A549 (cell line): ENCODE results near the gene NMB. TPM values are rescaled to one million over a fixed set of nuclear protein-coding genes. Genes with fewer than 3 reads are reported as not detected.

Experiments used
- ATAC-seq, 2 experiments: fragments of 200-7000 bp in 1 of 2; fragments of >200 bp in 1 of 2; cut with Nextera tagmentation in 1 of 2; cut with Tn5 transposase in 1 of 2; 3 replicates each; pipeline versions ENCODE4 v1.8.0 to v1.9.1; 2018 to 2020; ENCODE audit warnings: mild to moderate bottlenecking in 1 of 2, moderate library complexity in 1 of 2
- CTCF ChIA-PET: fragments of 300-600 bp; sonication (Branson Sonifier 250); formaldehyde crosslinking; extraction: SDS; loops from one replicate; lab custom pipeline; 2021; ENCODE audit warnings: antibody characterized with exemption, inconsistent platforms; lab: Yijun Ruan, JAX
- POLR2A ChIA-PET: fragments of 350-600 bp; formaldehyde crosslinking; extraction: SDS; loops from one replicate; lab custom pipeline; 2021; ENCODE audit warnings: antibody characterized with exemption, inconsistent platforms; lab: Yijun Ruan, JAX
- DNase-seq, 2 experiments: peaks; one replicate each; pipeline versions ENCODE4 v3.0.0 to v3.0.0-alpha.2; 2011 to 2016; ENCODE audit warnings: low read depth in 1 of 2, low spot score in 1 of 2
- FAIRE-seq: peaks from 2 replicates; lab custom pipeline; 2011; peaks lifted over from hg19 to GRCh38; lab: Jason Lieb, UNC
- H3K27ac ChIP-seq, 2 experiments: fragments of >200 bp; sonication (Bioruptor Twin); formaldehyde crosslinking; 3 replicates each; pipeline ENCODE4 v1.5.1; 2016 to 2017
- H3K4me1 ChIP-seq: fragments of >200 bp; sonication (Bioruptor Twin); formaldehyde crosslinking; 3 replicates; pipeline ENCODE4 v1.6.1; 2016
- H3K4me2 ChIP-seq: fragments of >200 bp; sonication (Bioruptor Twin); formaldehyde crosslinking; 3 replicates; pipeline ENCODE4 v1.6.1; 2016
- H3K4me3 ChIP-seq: fragments of >200 bp; sonication (Bioruptor Twin); formaldehyde crosslinking; 3 replicates; pipeline ENCODE4 v1.5.1; 2016
- H3K9me3 ChIP-seq: fragments of >200 bp; sonication (Bioruptor Twin); formaldehyde crosslinking; 3 replicates; pipeline ENCODE4 v1.6.1; 2016
- CBX8 ChIP-seq: fragments of 200-600 bp; sonication (generic); IDR thresholded peaks from 2 replicates; pipeline ENCODE4 v1.6.1; 2016
- CHD2 ChIP-seq: fragments of 150-350 bp; IDR thresholded peaks from 2 replicates; pipeline ENCODE4 v1.6.1; 2014; ENCODE audit warnings: low read length; ENCODE audit not compliant: partially characterized antibody
- ESRRA ChIP-seq: fragments of 150-350 bp; IDR thresholded peaks from 2 replicates; pipeline ENCODE4 v1.6.1; 2014; ENCODE audit warnings: mild to moderate bottlenecking, low read length, borderline replicate concordance
- HDAC2 ChIP-seq: fragments of 200-600 bp; sonication (generic); IDR thresholded peaks from 2 replicates; pipeline ENCODE4 v1.6.1; 2016
- HEYL ChIP-seq: fragments of 250-450 bp; sonication (Bioruptor Pico); IDR thresholded peaks from 2 replicates; pipeline ENCODE4 v1.8.0; 2021; ENCODE audit warnings: mild to moderate bottlenecking, moderate library complexity
- JUN ChIP-seq, 2 experiments: fragments of >200 bp; sonication (Bioruptor Twin); formaldehyde crosslinking; IDR thresholded peaks; 2 replicates in 1 of 2; 3 replicates in 1 of 2; pipeline ENCODE4 v1.6.1; 2016 to 2017
- KDM1A ChIP-seq: fragments of 200-600 bp; sonication (generic); IDR thresholded peaks from 2 replicates; pipeline ENCODE4 v1.6.1; 2016; ENCODE audit warnings: low read depth, mild to moderate bottlenecking
- MAZ ChIP-seq: fragments of 150-350 bp; IDR thresholded peaks from 2 replicates; pipeline ENCODE4 v1.6.1; 2014; ENCODE audit warnings: antibody characterized with exemption, low read depth, low read length, borderline replicate concordance
- POLR2A ChIP-seq: IDR thresholded peaks from 2 replicates; pipeline ENCODE4 v1.6.1; 2012; ENCODE audit warnings: mild to moderate bottlenecking, low read length
- RNF2 ChIP-seq: fragments of 200-600 bp; sonication (generic); IDR thresholded peaks from 2 replicates; pipeline ENCODE4 v1.6.1; 2016; ENCODE audit warnings: low read depth, mild to moderate bottlenecking, antibody characterized with exemption, moderate library complexity, borderline replicate concordance
- ZC3H11A ChIP-seq: fragments of 450-650 bp; IDR thresholded peaks from 2 replicates; pipeline ENCODE4 v1.6.1; 2014; ENCODE audit warnings: antibody characterized with exemption, mild to moderate bottlenecking
- ZFP36 ChIP-seq: fragments of 450-650 bp; IDR thresholded peaks from 2 replicates; pipeline ENCODE4 v1.6.1; 2014; ENCODE audit warnings: borderline replicate concordance; ENCODE audit not compliant: partially characterized antibody
- ZNF302 ChIP-seq: fragments of 250-450 bp; sonication (Bioruptor Pico); IDR thresholded peaks from 2 replicates; pipeline ENCODE4 v1.9.0; 2021; ENCODE audit warnings: inconsistent platforms, mild to moderate bottlenecking, moderate library complexity
- WGBS: methylation state at CpG from one replicate; pipeline ENCODE4 v1.1.6; 2017; ENCODE audit errors: missing lambda C conversion rate; 5-methylcytosine and 5-hydroxymethylcytosine counted together
- polyA plus RNA-seq, 4 experiments: library from polyadenylated mRNA; depleted of rRNA in 3 of 4; stranded (reverse); fragments of >200 nt; fragmentation: RNase III in 1 of 4; extraction: RNeasy Plus Mini Kit Qiagen cat#74134 plus additional on column Dnase treatment in 1 of 4; gene quantifications; 2 replicates in 3 of 4; 3 replicates in 1 of 4; pipeline ENCODE4 v1.2.3, GENCODE V29; 2011 to 2017
- TF ChIP-seq, protein P1 (sequence below): fragments of 150-350 bp; IDR thresholded peaks from 2 replicates; pipeline ENCODE4 v1.6.1; 2014; ENCODE audit warnings: low read depth, mild to moderate bottlenecking, low read length
- TF ChIP-seq, protein P2 (sequence below): IDR thresholded peaks from 2 replicates; pipeline ENCODE4 v1.6.1; 2012; ENCODE audit warnings: low read depth, borderline replicate concordance
- TF ChIP-seq, protein P3 (sequence below): fragments of 250-450 bp; sonication (Bioruptor Pico); IDR thresholded peaks from 2 replicates; pipeline ENCODE4 v1.5.0; 2020; ENCODE audit warnings: low read depth, mild to moderate bottlenecking, moderate library complexity
- TF ChIP-seq, protein P4 (sequence below): fragments of 450-650 bp; IDR thresholded peaks from 2 replicates; pipeline ENCODE4 v1.6.1; 2014; ENCODE audit warnings: antibody characterized with exemption
- TF ChIP-seq, protein P5 (sequence below): fragments of 250-450 bp; sonication (Bioruptor Pico); IDR thresholded peaks from 2 replicates; pipeline ENCODE4 v1.5.0; 2021; ENCODE audit warnings: mild to moderate bottlenecking, moderate library complexity, borderline replicate concordance
- TF ChIP-seq, protein P6 (sequence below): fragments of >200 bp; sonication (Bioruptor Twin); formaldehyde crosslinking; IDR thresholded peaks from 3 replicates; pipeline ENCODE4 v1.6.1; 2016

The NMB gene
- polyA plus RNA-seq, 2 of the 4 experiments (the other 2 are of a cell fraction): 10.1 to 18.5 TPM

DNA sequence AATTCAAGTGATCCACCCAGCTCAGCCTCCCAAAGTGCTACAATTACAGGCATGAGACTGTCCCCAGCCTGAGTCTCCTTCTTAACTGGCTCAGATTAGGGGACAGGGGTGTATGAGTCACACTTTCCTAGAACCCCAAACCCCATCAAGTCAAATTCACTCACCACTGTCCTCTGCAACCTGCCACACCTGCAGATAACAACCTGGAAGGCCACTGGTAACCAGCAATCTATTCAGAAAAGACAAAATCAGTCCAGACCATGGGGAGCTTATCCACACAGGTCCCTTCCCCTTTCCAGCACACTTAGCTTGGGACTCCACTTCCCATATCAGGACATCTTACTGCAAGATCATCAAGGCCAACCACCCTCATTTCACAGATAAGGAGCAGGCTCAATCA, 10.3 kb downstream of the NMB start:
- no peak overlapping the region for H3K27ac ChIP-seq
- H3K4me3 ChIP-seq: no peak overlapping the region
- FAIRE-seq (no peak), DNase-seq (no peak), ATAC-seq (no peak)
- no peak overlapping the region for H3K4me2 ChIP-seq
- POLR2A ChIA-PET: no interaction called here
- H3K4me1 ChIP-seq: peaks cover 17% of the 10 kb centered on the region
- no peaks in the 10 kb centered on the region for H3K9me3 ChIP-seq
- TF ChIP-seq HDAC2 (no peak), POLR2A (no peak), MAZ (no peak), ESRRA (no peak), CHD2 (no peak), JUN (IDR thresholded peaks at IDR 0.05) (no peak), HEYL (CRISPR knock-in tag) (no peak), CBX8 (no peak)
- TF ChIP-seq, protein P1, sequence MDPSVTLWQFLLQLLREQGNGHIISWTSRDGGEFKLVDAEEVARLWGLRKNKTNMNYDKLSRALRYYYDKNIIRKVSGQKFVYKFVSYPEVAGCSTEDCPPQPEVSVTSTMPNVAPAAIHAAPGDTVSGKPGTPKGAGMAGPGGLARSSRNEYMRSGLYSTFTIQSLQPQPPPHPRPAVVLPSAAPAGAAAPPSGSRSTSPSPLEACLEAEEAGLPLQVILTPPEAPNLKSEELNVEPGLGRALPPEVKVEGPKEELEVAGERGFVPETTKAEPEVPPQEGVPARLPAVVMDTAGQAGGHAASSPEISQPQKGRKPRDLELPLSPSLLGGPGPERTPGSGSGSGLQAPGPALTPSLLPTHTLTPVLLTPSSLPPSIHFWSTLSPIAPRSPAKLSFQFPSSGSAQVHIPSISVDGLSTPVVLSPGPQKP: no peak
- TF ChIP-seq, protein P2, sequence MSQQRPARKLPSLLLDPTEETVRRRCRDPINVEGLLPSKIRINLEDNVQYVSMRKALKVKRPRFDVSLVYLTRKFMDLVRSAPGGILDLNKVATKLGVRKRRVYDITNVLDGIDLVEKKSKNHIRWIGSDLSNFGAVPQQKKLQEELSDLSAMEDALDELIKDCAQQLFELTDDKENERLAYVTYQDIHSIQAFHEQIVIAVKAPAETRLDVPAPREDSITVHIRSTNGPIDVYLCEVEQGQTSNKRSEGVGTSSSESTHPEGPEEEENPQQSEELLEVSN: no peak
- TF ChIP-seq, protein P3, sequence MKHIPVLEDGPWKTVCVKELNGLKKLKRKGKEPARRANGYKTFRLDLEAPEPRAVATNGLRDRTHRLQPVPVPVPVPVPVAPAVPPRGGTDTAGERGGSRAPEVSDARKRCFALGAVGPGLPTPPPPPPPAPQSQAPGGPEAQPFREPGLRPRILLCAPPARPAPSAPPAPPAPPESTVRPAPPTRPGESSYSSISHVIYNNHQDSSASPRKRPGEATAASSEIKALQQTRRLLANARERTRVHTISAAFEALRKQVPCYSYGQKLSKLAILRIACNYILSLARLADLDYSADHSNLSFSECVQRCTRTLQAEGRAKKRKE (CRISPR knock-in tag): no peak
- TF ChIP-seq, all 56 proteins: peak for 0
- CTCF ChIA-PET: interaction anchor here (0.9 to 4.0 kb wide), 10 partner anchors 11 to 306 kb away, joined by 3 to 18 read pairs (median 6); partner anchors contain the start of genes NMB and ZSCAN2

DNA sequence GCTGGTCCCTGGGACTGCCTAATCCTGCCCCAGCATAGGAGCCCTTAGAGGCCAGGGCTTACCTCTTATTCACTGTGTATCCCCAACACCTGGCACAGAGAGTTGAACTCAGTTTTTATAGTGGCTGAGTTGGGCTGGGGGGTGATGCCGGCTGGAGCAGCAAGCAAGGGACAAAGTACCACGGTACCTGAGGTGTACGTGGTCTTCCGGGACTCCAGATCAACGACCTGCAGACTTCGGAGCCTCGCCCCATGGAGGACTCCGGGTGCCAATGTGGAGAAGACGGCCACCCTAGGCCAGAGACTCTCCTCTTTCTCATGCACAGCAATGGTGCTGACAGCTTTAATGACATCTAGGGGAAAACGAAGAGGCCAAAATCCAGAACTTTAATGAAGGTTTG, 12.0 kb downstream of the NMB start:
- H3K4me1 ChIP-seq: peaks cover under 1% of the 10 kb centered on the region; the same call in 1 of the 3 replicates
- ATAC-seq: peak in 1 of 2 experiments; percentile 14; a peak in 2 of 6 replicates
- POLR2A ChIA-PET: interaction anchor here (2.5 kb wide), 1 partner anchor 8 kb away, joined by 10 read pairs; the partner anchor contains the start of gene WDR73
- no peak overlapping the region for H3K4me2 ChIP-seq
- no peak for FAIRE-seq
- 90% methylated on average over 10 of the region's 10 CpGs for WGBS
- TF ChIP-seq KDM1A (no peak), MAZ (no peak), ZNF302 (no peak), ZFP36 (no peak)
- TF ChIP-seq, protein P4, sequence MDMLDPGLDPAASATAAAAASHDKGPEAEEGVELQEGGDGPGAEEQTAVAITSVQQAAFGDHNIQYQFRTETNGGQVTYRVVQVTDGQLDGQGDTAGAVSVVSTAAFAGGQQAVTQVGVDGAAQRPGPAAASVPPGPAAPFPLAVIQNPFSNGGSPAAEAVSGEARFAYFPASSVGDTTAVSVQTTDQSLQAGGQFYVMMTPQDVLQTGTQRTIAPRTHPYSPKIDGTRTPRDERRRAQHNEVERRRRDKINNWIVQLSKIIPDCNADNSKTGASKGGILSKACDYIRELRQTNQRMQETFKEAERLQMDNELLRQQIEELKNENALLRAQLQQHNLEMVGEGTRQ: no peak
- DNase-seq: no peak
- no peak overlapping the region for H3K27ac ChIP-seq
- H3K9me3 ChIP-seq: no peaks in the 10 kb centered on the region
- H3K4me3 ChIP-seq: no peak overlapping the region
- CTCF ChIA-PET: interaction anchor here (0.6 to 4.5 kb wide), 8 partner anchors 7 to 282 kb away, joined by 3 to 19 read pairs (median 6); partner anchors contain the start of genes WDR73 and ZSCAN2

DNA sequence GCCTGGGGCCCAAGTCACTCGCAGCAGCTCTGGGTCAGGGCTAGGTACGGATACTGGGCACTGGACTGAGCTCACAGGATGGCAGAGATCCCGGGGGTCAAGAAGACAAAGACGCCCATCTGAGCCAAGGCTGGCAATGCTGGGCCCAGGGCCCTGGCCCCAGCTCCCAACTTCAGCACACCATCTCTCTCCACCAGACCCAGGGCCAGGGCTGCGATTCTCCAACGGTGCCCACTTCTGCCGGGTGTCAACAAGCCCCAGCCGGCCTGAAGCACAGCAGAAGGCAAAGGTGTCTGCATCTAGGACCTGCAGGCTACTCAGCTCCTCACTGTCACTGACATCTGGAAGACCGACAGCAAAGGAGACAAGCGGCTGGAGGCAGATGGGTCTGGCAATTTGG, 12.5 kb downstream of the NMB start:
- H3K4me2 ChIP-seq: no peak overlapping the region
- ChIA-PET CTCF (interaction anchor here (1.2 to 4.5 kb wide), 4 partner anchors 8 to 75 kb away, joined by 3 to 19 read pairs (median 6); partner anchors contain the start of gene WDR73), POLR2A (interaction anchor here (2.5 kb wide), 1 partner anchor 8 kb away, joined by 10 read pairs; the partner anchor contains the start of gene WDR73)
- DNase-seq (no peak), FAIRE-seq (no peak), ATAC-seq (peak in 1 of 2 experiments; percentile 5; a peak in 2 of 6 replicates)
- WGBS: 96% methylated on average over 10 of the region's 10 CpGs
- H3K27ac ChIP-seq: no peak overlapping the region
- H3K4me3 ChIP-seq: no peak overlapping the region
- TF ChIP-seq ESRRA: no peak
- TF ChIP-seq, protein P5, sequence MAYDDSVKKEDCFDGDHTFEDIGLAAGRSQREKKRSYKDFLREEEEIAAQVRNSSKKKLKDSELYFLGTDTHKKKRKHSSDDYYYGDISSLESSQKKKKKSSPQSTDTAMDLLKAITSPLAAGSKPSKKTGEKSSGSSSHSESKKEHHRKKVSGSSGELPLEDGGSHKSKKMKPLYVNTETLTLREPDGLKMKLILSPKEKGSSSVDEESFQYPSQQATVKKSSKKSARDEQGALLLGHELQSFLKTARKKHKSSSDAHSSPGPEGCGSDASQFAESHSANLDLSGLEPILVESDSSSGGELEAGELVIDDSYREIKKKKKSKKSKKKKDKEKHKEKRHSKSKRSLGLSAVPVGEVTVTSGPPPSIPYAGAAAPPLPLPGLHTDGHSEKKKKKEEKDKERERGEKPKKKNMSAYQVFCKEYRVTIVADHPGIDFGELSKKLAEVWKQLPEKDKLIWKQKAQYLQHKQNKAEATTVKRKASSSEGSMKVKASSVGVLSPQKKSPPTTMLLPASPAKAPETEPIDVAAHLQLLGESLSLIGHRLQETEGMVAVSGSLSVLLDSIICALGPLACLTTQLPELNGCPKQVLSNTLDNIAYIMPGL (CRISPR knock-in tag): no peak
- TF ChIP-seq ZC3H11A: no peak
- TF ChIP-seq, protein P6, sequence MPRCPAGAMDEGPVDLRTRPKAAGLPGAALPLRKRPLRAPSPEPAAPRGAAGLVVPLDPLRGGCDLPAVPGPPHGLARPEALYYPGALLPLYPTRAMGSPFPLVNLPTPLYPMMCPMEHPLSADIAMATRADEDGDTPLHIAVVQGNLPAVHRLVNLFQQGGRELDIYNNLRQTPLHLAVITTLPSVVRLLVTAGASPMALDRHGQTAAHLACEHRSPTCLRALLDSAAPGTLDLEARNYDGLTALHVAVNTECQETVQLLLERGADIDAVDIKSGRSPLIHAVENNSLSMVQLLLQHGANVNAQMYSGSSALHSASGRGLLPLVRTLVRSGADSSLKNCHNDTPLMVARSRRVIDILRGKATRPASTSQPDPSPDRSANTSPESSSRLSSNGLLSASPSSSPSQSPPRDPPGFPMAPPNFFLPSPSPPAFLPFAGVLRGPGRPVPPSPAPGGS: 0 out of 3 replicates have a peak, but pooled peaks have one; percentile 18
- no peak for TF ChIP-seq RNF2
- H3K9me3 ChIP-seq: no peaks in the 10 kb centered on the region
- no peaks in the 10 kb centered on the region for H3K4me1 ChIP-seq
